Loucy (cell line): Measurements from ENCODE around the gene POLD1.
"Not testable (repeated sequence)": the region's sequence is repeated elsewhere in the genome, so short reads cannot be mapped to it uniquely, and the experiment has no call there.

Source experiments
- H2AFZ ChIP-seq: fragments of 200-600 bp; sonication (generic); 2 replicates; pipeline ENCODE4 v1.6.0; 2016; ENCODE audit warnings: antibody characterized with exemption, mild to moderate bottlenecking, low read length, moderate library complexity
- H3F3A ChIP-seq: fragments of 200-600 bp; 2 replicates; pipeline ENCODE4 v1.6.0; 2016; ENCODE audit warnings: antibody characterized with exemption, low read depth, mild to moderate bottlenecking
- H3K27me3 ChIP-seq: fragments of 200-600 bp; sonication (generic); 2 replicates; pipeline ENCODE4 v1.6.1; 2014; ENCODE audit warnings: low read length, mild to moderate bottlenecking; ENCODE audit not compliant: insufficient read depth, poor library complexity, severe bottlenecking
- H3K36me3 ChIP-seq: fragments of 200-600 bp; sonication (generic); 2 replicates; pipeline ENCODE4 v1.6.1; 2016; ENCODE audit warnings: low read length; ENCODE audit not compliant: insufficient read depth
- H3K4me1 ChIP-seq: fragments of 200-600 bp; sonication (generic); 2 replicates; pipeline ENCODE4 v1.5.1; 2014; ENCODE audit warnings: low read length, mild to moderate bottlenecking; ENCODE audit not compliant: insufficient read depth, poor library complexity, severe bottlenecking
- H3K4me2 ChIP-seq: fragments of 200-600 bp; sonication (generic); 2 replicates; pipeline ENCODE4 v1.6.0; 2014; ENCODE audit warnings: antibody characterized with exemption, low read length, low read depth, mild to moderate bottlenecking; ENCODE audit not compliant: poor library complexity, severe bottlenecking
- H3K4me3 ChIP-seq: fragments of 200-600 bp; sonication (generic); 2 replicates; pipeline ENCODE4 v1.5.1; 2014; ENCODE audit warnings: low read length, mild to moderate bottlenecking, mixed read lengths; ENCODE audit not compliant: poor library complexity, severe bottlenecking
- H3K79me2 ChIP-seq: fragments of 200-600 bp; sonication (generic); 2 replicates; pipeline ENCODE4 v1.6.1; 2014; ENCODE audit warnings: low read length; ENCODE audit not compliant: insufficient read depth
- H3K9ac ChIP-seq: fragments of 200-600 bp; sonication (generic); 2 replicates; pipeline ENCODE4 v1.6.0; 2014; ENCODE audit warnings: mild to moderate bottlenecking, low read depth, low read length, moderate library complexity; ENCODE audit not compliant: poor library complexity, severe bottlenecking
- H3K9me2 ChIP-seq: fragments of 200-600 bp; sonication (generic); replicated peaks from 2 replicates; pipeline ENCODE4 v1.6.1; 2016; ENCODE audit warnings: low read depth, low read length, mixed read lengths
- H3K9me3 ChIP-seq: fragments of 200-600 bp; sonication (generic); 2 replicates; pipeline ENCODE4 v1.6.1; 2014; ENCODE audit warnings: mild to moderate bottlenecking, antibody characterized with exemption, low read length, low read depth; ENCODE audit not compliant: insufficient read depth
- H4K20me1 ChIP-seq: fragments of 200-600 bp; sonication (generic); 2 replicates; pipeline ENCODE4 v1.6.0; 2014; ENCODE audit warnings: antibody characterized with exemption, low read length, mild to moderate bottlenecking; ENCODE audit not compliant: insufficient read depth, poor library complexity, severe bottlenecking
- CTCF ChIP-seq: fragments of 200-600 bp; sonication (generic); conservative IDR thresholded peaks from 2 replicates; pipeline ENCODE4 v1.5.1; 2014; ENCODE audit warnings: mild to moderate bottlenecking, antibody characterized with exemption, low read length
- EZH2phosphoT487 ChIP-seq: fragments of 200-600 bp; IDR thresholded peaks from 2 replicates; pipeline ENCODE4 v1.6.1; 2018; ENCODE audit warnings: antibody characterized with exemption, mild to moderate bottlenecking, moderate library complexity, borderline replicate concordance

POLD1 gene

DNA sequence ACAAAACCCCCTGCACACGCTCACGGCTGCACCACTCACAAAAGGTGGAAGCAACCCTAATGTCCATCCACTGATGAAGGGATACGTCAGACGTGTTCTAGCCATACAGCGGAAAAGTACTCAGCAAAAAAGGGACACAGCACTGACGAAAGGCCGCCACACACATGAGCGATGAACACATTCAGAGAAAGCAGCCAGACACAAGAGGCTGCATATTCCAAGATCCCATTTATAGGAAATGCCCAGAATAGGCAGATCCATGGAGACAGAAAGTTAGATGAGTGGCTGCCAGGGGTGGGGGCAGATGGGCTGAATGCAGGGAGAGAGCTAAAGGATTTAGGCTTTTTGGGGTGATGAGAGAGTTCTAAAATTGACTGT lies 3.7 kb downstream of the POLD1 start:
- Histone ChIP-seq H3K9ac (peak overlapping the region; percentile 15), H2AFZ (no peak overlapping the region), H3K4me3 (no peak overlapping the region), H3K27me3 (no peaks in the 10 kb centered on the region), H3F3A (peaks cover 7% of the 10 kb centered on the region; the same call in 1 of the 2 replicates), H3K36me3 (peaks cover 6% of the 10 kb centered on the region; the same call in 1 of the 2 replicates), H3K79me2 (peaks cover 59% of the 10 kb centered on the region), H3K9me2 (no peaks in the 10 kb centered on the region), H3K4me1 (peaks cover 15% of the 10 kb centered on the region), H3K4me2 (peak overlapping the region; percentile 89), H3K9me3 (no peaks in the 10 kb centered on the region), H4K20me1 (peaks cover 23% of the 10 kb centered on the region)
- TF ChIP-seq CTCF (no peak), EZH2phosphoT487 (no peak)

GRCh38 chr19:50390295-50390694 lies 6.1 kb downstream of the POLD1 start:
- not testable (repeated sequence) for H3K36me3 ChIP-seq, H3K4me2 ChIP-seq, H2AFZ ChIP-seq, H3K4me3 ChIP-seq, H3K4me1 ChIP-seq, H3K9me3 ChIP-seq, H3K27me3 ChIP-seq, H3F3A ChIP-seq, H3K9me2 ChIP-seq, H3K9ac ChIP-seq
- peaks cover 65% of the 10 kb centered on the region for H3K79me2 ChIP-seq
- H4K20me1 ChIP-seq, result peaks cover 14% of the 10 kb centered on the region

- not testable (repeated sequence) for H3K4me1 ChIP-seq, H2AFZ ChIP-seq, H3K9me2 ChIP-seq, H3K4me2 ChIP-seq, H3K27me3 ChIP-seq, H3K9ac ChIP-seq, H3K4me3 ChIP-seq, H3K9me3 ChIP-seq, H3K36me3 ChIP-seq, H3F3A ChIP-seq
- H3K79me2 ChIP-seq, result peaks cover 58% of the 10 kb centered on the region
- H4K20me1 ChIP-seq, result peaks cover 12% of the 10 kb centered on the region
Measured at GRCh38 chr19:50390952-50391351, 6.8 kb downstream of the POLD1 start.

- Histone ChIP-seq H3K4me2 (no peak overlapping the region), H3K4me3 (no peak overlapping the region), H3K9ac (no peak overlapping the region), H3K9me3 (no peaks in the 10 kb centered on the region), H3K79me2 (peaks cover 40% of the 10 kb centered on the region; the same call in 1 of the 2 replicates), H3K9me2 (no peaks in the 10 kb centered on the region), H3K4me1 (peaks cover 1% of the 10 kb centered on the region), H2AFZ (no peak overlapping the region), H3K36me3 (peaks cover 6% of the 10 kb centered on the region; the same call in 1 of the 2 replicates), H3F3A (no peaks in the 10 kb centered on the region), H3K27me3 (no peaks in the 10 kb centered on the region), H4K20me1 (peaks cover 5% of the 10 kb centered on the region)
- TF ChIP-seq EZH2phosphoT487 (no peak), CTCF (no peak)
Measured at GRCh38 chr19:50392759-50393158, 8.6 kb downstream of the POLD1 start.
